Measurements from ENCODE around the gene LITAF. TPM values are rescaled to one million over a fixed set of nuclear protein-coding genes. Genes with fewer than 3 reads are reported as not detected.

Gene LITAF
- total RNA-seq, 2 experiments from 2014 or later: 12.2 to 43.2 TPM

- intact Hi-C loops (cut with micrococcal nuclease; ENCODE audit: unreplicated experiment): no loop called here
- no peak overlapping the region for H3K4me3 ChIP-seq (ENCODE audit: low read depth, low read length, poor library complexity, severe bottlenecking)
- POLR2A ChIA-PET: interaction anchor here (0.6 to 1.3 kb wide), 3 partner anchors 9 to 21 kb away, joined by 3 read pairs; no protein-coding TSS in a partner anchor
These were observed 11.5 kb downstream of the LITAF start for GRCh38 chr16:11575223-11575589.

DNA sequence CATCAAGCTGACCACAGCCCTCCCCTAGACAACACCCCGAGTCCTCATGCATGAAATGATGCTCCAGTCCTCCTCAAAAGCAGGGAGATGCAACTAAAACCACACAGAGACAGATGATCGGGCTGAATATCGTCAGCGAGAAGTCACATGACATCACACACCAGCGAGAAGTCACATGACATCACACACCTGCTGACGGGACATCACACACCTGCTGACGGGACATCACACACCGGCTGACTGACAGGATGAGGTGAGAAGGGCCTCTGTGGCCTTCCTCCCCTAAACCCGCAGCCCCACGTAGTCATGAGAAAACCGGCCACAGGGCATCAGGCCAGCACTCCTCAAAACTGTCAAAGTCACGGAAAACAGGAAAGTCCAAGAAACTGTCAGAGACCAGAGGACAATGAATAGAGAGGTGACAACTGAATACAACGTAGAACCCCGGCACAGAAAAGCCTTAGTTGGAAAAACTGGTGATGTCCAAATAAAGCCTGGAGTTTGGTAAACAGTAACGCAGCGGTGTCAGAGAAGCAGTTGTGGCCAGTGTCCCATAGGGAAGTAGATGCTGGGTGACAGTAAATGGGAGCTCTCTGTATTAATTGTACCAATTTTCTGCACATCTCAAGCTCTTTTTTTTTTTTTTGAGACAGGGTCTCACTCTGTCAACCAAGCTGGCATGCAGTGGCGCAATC lies 14.3 kb downstream of the LITAF start:
- H3K27ac ChIP-seq (ENCODE audit: low read depth, low read length, poor library complexity, severe bottlenecking): no peak overlapping the region
- no peak overlapping the region for H3K4me3 ChIP-seq (ENCODE audit: low read depth, low read length, poor library complexity, severe bottlenecking)
- no peaks in the 10 kb centered on the region for H3K9me2 ChIP-seq (ENCODE audit: insufficient read depth, low read length)
- peaks cover 22% of the 10 kb centered on the region for H3K4me1 ChIP-seq (ENCODE audit: insufficient read depth, low read length, poor library complexity, severe bottlenecking)
- no peaks in the 10 kb centered on the region for H3K9me3 ChIP-seq (ENCODE audit: low read length)
- H3K79me2 ChIP-seq (ENCODE audit: insufficient read depth, low read depth, low read length): no peaks in the 10 kb centered on the region
- no peaks in the 10 kb centered on the region; the same call in 1 of the 2 replicates for H4K20me1 ChIP-seq (ENCODE audit: insufficient read depth, low read length)
- intact Hi-C loops (cut with micrococcal nuclease; ENCODE audit: unreplicated experiment): no loop called here
- ChIA-PET POLR2A (interaction anchor here (0.6 to 1.9 kb wide), 3 partner anchors 10 to 46 kb away, joined by 3 to 8 read pairs (median 3); no protein-coding TSS in a partner anchor), CTCF (ENCODE audit: unreplicated experiment) (no interaction called here)
- H3K36me3 ChIP-seq (ENCODE audit: insufficient read depth, low read length): no peaks in the 10 kb centered on the region
- H3K4me2 ChIP-seq (ENCODE audit: low read length): peak overlapping the region; percentile 28; the same call in 1 of the 2 replicates
- TF ChIP-seq EZH2phosphoT487 (IDR thresholded peaks at IDR 0.05; ENCODE audit: borderline replicate concordance, low read depth, low read length): no peak
- TF ChIP-seq, protein P1, sequence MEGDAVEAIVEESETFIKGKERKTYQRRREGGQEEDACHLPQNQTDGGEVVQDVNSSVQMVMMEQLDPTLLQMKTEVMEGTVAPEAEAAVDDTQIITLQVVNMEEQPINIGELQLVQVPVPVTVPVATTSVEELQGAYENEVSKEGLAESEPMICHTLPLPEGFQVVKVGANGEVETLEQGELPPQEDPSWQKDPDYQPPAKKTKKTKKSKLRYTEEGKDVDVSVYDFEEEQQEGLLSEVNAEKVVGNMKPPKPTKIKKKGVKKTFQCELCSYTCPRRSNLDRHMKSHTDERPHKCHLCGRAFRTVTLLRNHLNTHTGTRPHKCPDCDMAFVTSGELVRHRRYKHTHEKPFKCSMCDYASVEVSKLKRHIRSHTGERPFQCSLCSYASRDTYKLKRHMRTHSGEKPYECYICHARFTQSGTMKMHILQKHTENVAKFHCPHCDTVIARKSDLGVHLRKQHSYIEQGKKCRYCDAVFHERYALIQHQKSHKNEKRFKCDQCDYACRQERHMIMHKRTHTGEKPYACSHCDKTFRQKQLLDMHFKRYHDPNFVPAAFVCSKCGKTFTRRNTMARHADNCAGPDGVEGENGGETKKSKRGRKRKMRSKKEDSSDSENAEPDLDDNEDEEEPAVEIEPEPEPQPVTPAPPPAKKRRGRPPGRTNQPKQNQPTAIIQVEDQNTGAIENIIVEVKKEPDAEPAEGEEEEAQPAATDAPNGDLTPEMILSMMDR (conservative IDR thresholded peaks at IDR 0.05; ENCODE audit: low read length): no peak
- no TSS peak for BruUV-seq (replicated peaks)
- H2AFZ ChIP-seq (ENCODE audit: low read length): peak overlapping the region; percentile 37; the same call in 1 of the 2 replicates
- no peak for DNase-seq (ENCODE audit: low spot score)

More at GRCh38 chr16:11575223-11575589, 11.5 kb downstream of the LITAF start:
- BruUV-seq (replicated peaks): no TSS peak
- Histone ChIP-seq H3K9me3 (ENCODE audit: low read length) (no peaks in the 10 kb centered on the region), H3K4me2 (ENCODE audit: low read length) (no peak overlapping the region), H3K36me3 (ENCODE audit: insufficient read depth, low read length) (no peaks in the 10 kb centered on the region), H3K27ac (ENCODE audit: low read depth, low read length, poor library complexity, severe bottlenecking) (no peak overlapping the region), H3K9me2 (ENCODE audit: insufficient read depth, low read length) (no peaks in the 10 kb centered on the region), H4K20me1 (ENCODE audit: insufficient read depth, low read length) (no peaks in the 10 kb centered on the region; the same call in 1 of the 2 replicates), H2AFZ (ENCODE audit: low read length) (no peak overlapping the region), H3K4me1 (ENCODE audit: insufficient read depth, low read length, poor library complexity, severe bottlenecking) (peaks cover 23% of the 10 kb centered on the region), H3K79me2 (ENCODE audit: insufficient read depth, low read depth, low read length) (no peaks in the 10 kb centered on the region)
- CTCF ChIA-PET (ENCODE audit: unreplicated experiment): no interaction called here
- TF ChIP-seq EZH2phosphoT487 (IDR thresholded peaks at IDR 0.05; ENCODE audit: borderline replicate concordance, low read depth, low read length): no peak
- TF ChIP-seq, protein P1 (conservative IDR thresholded peaks at IDR 0.05; ENCODE audit: low read length): no peak
- no peak for DNase-seq (ENCODE audit: low spot score)

GRCh38 chr16:11571549-11571948 lies 15.2 kb downstream of the LITAF start:
- CTCF ChIA-PET (ENCODE audit: unreplicated experiment): no interaction called here
- Histone ChIP-seq H3K9me3 (ENCODE audit: low read length) (no peaks in the 10 kb centered on the region), H3K4me3 (ENCODE audit: low read depth, low read length, poor library complexity, severe bottlenecking) (no peak overlapping the region), H3K36me3 (ENCODE audit: insufficient read depth, low read length) (no peaks in the 10 kb centered on the region), H3K79me2 (ENCODE audit: insufficient read depth, low read depth, low read length) (no peaks in the 10 kb centered on the region), H2AFZ (ENCODE audit: low read length) (no peak overlapping the region), H3K4me2 (ENCODE audit: low read length) (no peak overlapping the region), H3K27ac (ENCODE audit: low read depth, low read length, poor library complexity, severe bottlenecking) (no peak overlapping the region), H4K20me1 (ENCODE audit: insufficient read depth, low read length) (no peaks in the 10 kb centered on the region; the same call in 1 of the 2 replicates), H3K9me2 (ENCODE audit: insufficient read depth, low read length) (no peaks in the 10 kb centered on the region), H3K4me1 (ENCODE audit: insufficient read depth, low read length, poor library complexity, severe bottlenecking) (peaks cover 13% of the 10 kb centered on the region)
- no peak for DNase-seq (ENCODE audit: low spot score)
- POLR2A ChIA-PET: interaction anchor here (1.9 kb wide), 1 partner anchor 11 kb away, joined by 8 read pairs; no protein-coding TSS in a partner anchor
- TF ChIP-seq, protein P1 (conservative IDR thresholded peaks at IDR 0.05; ENCODE audit: low read length): no peak
- TF ChIP-seq EZH2phosphoT487 (IDR thresholded peaks at IDR 0.05; ENCODE audit: borderline replicate concordance, low read depth, low read length): no peak
- no TSS peak for BruUV-seq (replicated peaks)
- intact Hi-C loops (cut with micrococcal nuclease; ENCODE audit: unreplicated experiment): no loop called here
